ENCODE data around the gene CCNY.
A peak's percentile ranks its signal among the peaks of the same experiment; 100 is the strongest.

The CCNY gene

DNA sequence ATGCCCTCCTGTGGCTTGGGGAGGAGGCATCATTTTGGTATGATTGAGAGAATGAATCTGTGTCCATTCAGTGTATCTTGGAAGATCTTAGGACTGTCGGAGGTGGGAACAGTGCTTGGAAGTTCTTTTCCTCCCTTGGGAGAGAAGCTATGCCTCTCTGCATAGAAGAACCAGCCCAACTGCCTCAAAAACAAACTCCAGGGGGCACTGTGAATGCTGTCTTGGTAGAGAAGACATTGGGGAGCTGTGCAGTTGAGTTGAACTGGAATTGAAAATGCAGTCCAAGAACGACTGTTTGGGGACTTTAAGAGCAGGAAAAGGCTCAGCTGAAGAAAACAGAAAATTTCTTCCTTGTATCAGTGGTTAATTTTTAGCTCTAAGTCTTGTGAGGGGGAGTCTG, 263.9 kb downstream of the CCNY start:
- no peak overlapping the region for H3K4me3 ChIP-seq (ENCODE audit: low read depth, low read length)
- TF ChIP-seq, protein P1, sequence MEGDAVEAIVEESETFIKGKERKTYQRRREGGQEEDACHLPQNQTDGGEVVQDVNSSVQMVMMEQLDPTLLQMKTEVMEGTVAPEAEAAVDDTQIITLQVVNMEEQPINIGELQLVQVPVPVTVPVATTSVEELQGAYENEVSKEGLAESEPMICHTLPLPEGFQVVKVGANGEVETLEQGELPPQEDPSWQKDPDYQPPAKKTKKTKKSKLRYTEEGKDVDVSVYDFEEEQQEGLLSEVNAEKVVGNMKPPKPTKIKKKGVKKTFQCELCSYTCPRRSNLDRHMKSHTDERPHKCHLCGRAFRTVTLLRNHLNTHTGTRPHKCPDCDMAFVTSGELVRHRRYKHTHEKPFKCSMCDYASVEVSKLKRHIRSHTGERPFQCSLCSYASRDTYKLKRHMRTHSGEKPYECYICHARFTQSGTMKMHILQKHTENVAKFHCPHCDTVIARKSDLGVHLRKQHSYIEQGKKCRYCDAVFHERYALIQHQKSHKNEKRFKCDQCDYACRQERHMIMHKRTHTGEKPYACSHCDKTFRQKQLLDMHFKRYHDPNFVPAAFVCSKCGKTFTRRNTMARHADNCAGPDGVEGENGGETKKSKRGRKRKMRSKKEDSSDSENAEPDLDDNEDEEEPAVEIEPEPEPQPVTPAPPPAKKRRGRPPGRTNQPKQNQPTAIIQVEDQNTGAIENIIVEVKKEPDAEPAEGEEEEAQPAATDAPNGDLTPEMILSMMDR (IDR thresholded peaks at IDR 0.05; ENCODE audit: low read depth, low read length, missing control alignments) = peak; percentile 20
- DNase-seq (ENCODE audit: low read depth) = no peak

DNA sequence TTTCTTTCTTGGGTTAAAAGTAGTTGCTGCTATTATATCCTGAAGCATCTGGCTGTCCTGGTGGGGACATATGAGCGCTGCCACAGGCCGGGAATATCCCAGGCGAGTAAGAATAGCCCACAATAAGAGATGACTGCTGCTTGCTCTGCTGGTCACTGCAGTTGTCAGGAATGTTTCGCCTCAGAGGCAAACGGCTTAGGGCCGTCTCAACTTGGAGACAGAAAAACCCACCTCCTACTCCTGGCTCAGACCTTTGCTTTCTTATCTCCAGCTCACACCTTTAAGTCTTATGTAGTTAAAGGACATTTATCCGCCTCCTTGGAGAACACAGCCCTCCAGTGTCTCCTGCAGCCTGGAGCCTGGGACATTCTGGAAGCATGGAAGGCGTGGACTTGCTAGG, 268.9 kb downstream of the CCNY start, which contains the start of gene GJD4:
GJD4 (plus strand) TSS at position 151 of the 400 bp plus-strand sequence; CDS start at position 378, 227 bp downstream.
- H3K4me3 ChIP-seq (ENCODE audit: low read depth, low read length) = no peak within 1 kb of the TSS
- DNase-seq (ENCODE audit: low read depth) = no peak
- TF ChIP-seq, protein P1 (IDR thresholded peaks at IDR 0.05; ENCODE audit: low read depth, low read length, missing control alignments) = no peak

DNA sequence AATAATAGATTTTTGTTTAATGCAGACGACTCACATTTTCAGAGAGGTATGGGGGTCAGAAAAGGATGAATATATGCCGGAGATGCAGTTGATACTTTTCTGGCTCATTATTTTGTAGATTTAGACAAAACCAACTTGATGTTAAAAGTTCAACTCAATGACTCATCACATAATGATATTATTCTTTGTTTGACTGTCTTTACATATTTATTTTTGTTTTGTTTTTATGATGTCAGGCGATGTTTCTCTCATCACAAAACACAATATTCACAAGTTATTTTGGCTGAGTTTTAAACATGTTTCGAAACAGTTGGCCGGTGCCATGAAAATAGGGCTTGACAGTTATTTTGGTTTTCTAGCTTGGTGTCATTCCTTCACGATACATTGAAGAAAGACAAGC, 270.1 kb downstream of the CCNY start:
- TF ChIP-seq, protein P1 (IDR thresholded peaks at IDR 0.05; ENCODE audit: low read depth, low read length, missing control alignments) = no peak
- DNase-seq (ENCODE audit: low read depth) = no peak

DNA sequence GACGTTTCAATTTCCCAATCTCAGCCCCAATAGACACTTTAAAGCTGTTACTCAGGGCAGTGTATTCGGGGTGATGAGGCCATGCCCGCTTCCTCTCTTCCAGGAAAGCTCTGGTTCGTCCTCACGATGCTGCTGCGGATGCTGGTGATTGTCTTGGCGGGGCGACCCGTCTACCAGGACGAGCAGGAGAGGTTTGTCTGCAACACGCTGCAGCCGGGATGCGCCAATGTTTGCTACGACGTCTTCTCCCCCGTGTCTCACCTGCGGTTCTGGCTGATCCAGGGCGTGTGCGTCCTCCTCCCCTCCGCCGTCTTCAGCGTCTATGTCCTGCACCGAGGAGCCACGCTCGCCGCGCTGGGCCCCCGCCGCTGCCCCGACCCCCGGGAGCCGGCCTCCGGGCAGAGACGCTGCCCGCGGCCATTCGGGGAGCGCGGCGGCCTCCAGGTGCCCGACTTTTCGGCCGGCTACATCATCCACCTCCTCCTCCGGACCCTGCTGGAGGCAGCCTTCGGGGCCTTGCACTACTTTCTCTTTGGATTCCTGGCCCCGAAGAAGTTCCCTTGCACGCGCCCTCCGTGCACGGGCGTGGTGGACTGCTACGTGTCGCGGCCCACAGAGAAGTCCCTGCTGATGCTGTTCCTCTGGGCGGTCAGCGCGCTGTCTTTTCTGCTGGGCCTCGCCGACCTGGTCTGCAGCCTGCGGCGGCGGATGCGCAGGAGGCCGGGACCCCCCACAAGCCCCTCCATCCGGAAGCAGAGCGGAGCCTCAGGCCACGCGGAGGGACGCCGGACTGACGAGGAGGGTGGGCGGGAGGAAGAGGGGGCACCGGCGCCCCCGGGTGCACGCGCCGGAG, 271.4 kb downstream of the CCNY start:
- TF ChIP-seq, protein P1 (IDR thresholded peaks at IDR 0.05; ENCODE audit: low read depth, low read length, missing control alignments) = no peak
- no peak for DNase-seq (ENCODE audit: low read depth)
- H3K4me3 ChIP-seq (ENCODE audit: low read depth, low read length) = no peak overlapping the region

More for the DNA sequence above, 270.1 kb downstream of the CCNY start:
- H3K4me3 ChIP-seq (ENCODE audit: low read depth, low read length) = no peak overlapping the region

DNA sequence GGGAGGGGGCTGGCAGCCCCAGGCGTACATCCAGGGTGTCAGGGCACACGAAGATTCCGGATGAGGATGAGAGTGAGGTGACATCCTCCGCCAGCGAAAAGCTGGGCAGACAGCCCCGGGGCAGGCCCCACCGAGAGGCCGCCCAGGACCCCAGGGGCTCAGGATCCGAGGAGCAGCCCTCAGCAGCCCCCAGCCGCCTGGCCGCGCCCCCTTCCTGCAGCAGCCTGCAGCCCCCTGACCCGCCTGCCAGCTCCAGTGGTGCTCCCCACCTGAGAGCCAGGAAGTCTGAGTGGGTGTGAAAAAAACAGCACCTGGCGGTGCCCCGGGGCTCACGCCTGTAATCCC, 272.0 kb downstream of the CCNY start:
- TF ChIP-seq, protein P1 (IDR thresholded peaks at IDR 0.05; ENCODE audit: low read depth, low read length, missing control alignments) = no peak
- DNase-seq (ENCODE audit: low read depth) = no peak
- no peak overlapping the region for H3K4me3 ChIP-seq (ENCODE audit: low read depth, low read length)

DNA sequence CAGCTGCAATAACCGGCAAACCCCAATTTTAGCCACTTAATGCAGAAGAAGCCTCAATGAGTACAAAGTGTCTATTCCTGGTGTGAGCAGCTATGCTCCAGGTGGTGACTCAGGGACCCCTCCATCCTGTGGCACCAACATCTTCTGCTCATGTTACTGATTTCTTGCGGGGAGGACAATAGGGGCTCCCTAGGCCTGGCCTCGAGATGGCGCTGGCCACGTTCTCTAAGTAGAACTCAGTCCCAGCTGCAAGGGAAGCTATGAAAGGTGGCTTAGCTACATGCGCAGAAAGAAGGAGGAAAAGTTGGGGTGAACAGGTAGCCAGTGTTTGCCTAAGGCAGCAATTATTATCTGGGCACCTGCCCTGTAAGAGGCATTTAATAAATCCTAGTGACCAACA, 275.4 kb downstream of the CCNY start:
- DNase-seq (ENCODE audit: low read depth) = no peak

More for the DNA sequence above, 275.4 kb downstream of the CCNY start:
- TF ChIP-seq, protein P1 (IDR thresholded peaks at IDR 0.05; ENCODE audit: low read depth, low read length, missing control alignments) = peak; percentile 9
- no peak overlapping the region for H3K4me3 ChIP-seq (ENCODE audit: low read depth, low read length)

Measured in GM12864 (cell line).